Neural progenitor cell (in vitro differentiated cells): ENCODE data around the gene ARHGAP21. TPM values are rescaled to one million over a fixed set of nuclear protein-coding genes. Genes with fewer than 3 reads are reported as not detected.

Experiments used
- DNase-seq: peaks from one replicate; pipeline ENCODE4 v3.0.0-alpha.2; 2016; ENCODE audit warnings: low spot score
- H2AFZ ChIP-seq: fragments of 200-600 bp; sonication (generic); replicated peaks from 2 replicates; pipeline ENCODE4 v1.6.1; 2016; ENCODE audit warnings: antibody characterized with exemption
- H3F3A ChIP-seq: fragments of 200-600 bp; sonication (generic); 2 replicates; pipeline ENCODE4 v1.6.1; 2016; ENCODE audit warnings: antibody characterized with exemption, low read depth
- H3K27ac ChIP-seq: fragments of 200-600 bp; sonication (generic); 2 replicates; pipeline ENCODE4 v1.5.1; 2016; ENCODE audit warnings: mild to moderate bottlenecking
- H3K27me3 ChIP-seq: fragments of 200-600 bp; sonication (generic); 2 replicates; pipeline ENCODE4 v1.6.1; 2016; ENCODE audit warnings: mild to moderate bottlenecking, moderate library complexity
- H3K36me3 ChIP-seq: fragments of 200-600 bp; sonication (generic); 2 replicates; pipeline ENCODE4 v1.5.1; 2016
- H3K4me1 ChIP-seq: fragments of 200-600 bp; sonication (generic); 2 replicates; pipeline ENCODE4 v1.6.1; 2016; ENCODE audit warnings: mixed run types
- H3K4me2 ChIP-seq: fragments of 200-600 bp; sonication (generic); 2 replicates; pipeline ENCODE4 v1.6.1; 2016
- H3K4me3 ChIP-seq: fragments of 200-600 bp; sonication (generic); 2 replicates; pipeline ENCODE4 v1.5.1; 2016
- H3K79me2 ChIP-seq: fragments of 200-600 bp; sonication (generic); 2 replicates; pipeline ENCODE4 v1.6.1; 2016; ENCODE audit warnings: low read depth
- H3K9ac ChIP-seq: fragments of 200-600 bp; sonication (generic); 2 replicates; pipeline ENCODE4 v1.6.1; 2016
- H3K9me3 ChIP-seq: fragments of 200-600 bp; sonication (generic); 2 replicates; pipeline ENCODE4 v1.5.1; 2016; ENCODE audit warnings: low read depth
- H4K20me1 ChIP-seq: fragments of 200-600 bp; sonication (generic); 2 replicates; pipeline ENCODE4 v1.6.1; 2016; ENCODE audit warnings: low read depth
- H3K27ac Mint-ChIP-seq: 3 replicates; pipeline ENCODE4 v1.8.0; 2021; ENCODE audit warnings: mixed read lengths
- H3K27me3 Mint-ChIP-seq: 2 replicates; pipeline ENCODE4 v1.8.0; 2022; ENCODE audit warnings: low read depth, mild to moderate bottlenecking, inconsistent platforms, moderate library complexity, mixed read lengths; ENCODE audit not compliant: insufficient read depth
- H3K36me3 Mint-ChIP-seq: 3 replicates; pipeline ENCODE4 v1.8.0; 2021; ENCODE audit warnings: mixed read lengths
- H3K4me1 Mint-ChIP-seq: 3 replicates; pipeline ENCODE4 v1.8.0; 2021; ENCODE audit warnings: mixed read lengths
- H3K4me3 Mint-ChIP-seq: 3 replicates; pipeline ENCODE4 v1.8.0; 2021; ENCODE audit warnings: mild to moderate bottlenecking, moderate library complexity, mixed read lengths
- H3K9me3 Mint-ChIP-seq: 3 replicates; pipeline ENCODE4 v1.8.0; 2020; ENCODE audit warnings: mixed read lengths
- EZH2 ChIP-seq: fragments of 200-600 bp; sonication (generic); IDR thresholded peaks from 2 replicates; pipeline ENCODE4 v1.6.1; 2017; ENCODE audit warnings: antibody characterized with exemption, mild to moderate bottlenecking, moderate library complexity
- EZH2phosphoT487 ChIP-seq: fragments of 200-600 bp; sonication (generic); IDR thresholded peaks from 2 replicates; pipeline ENCODE4 v1.6.1; 2017; ENCODE audit warnings: antibody characterized with exemption
- total RNA-seq: library from RNA; depleted of rRNA; stranded (reverse); fragments of >200 nt; gene quantifications from 2 replicates; pipeline ENCODE4 v1.2.3, GENCODE V29; 2015; ENCODE audit warnings: low replicate concordance
- TF ChIP-seq, protein P1 (sequence below): fragments of 200-600 bp; sonication (generic); IDR thresholded peaks from 2 replicates; pipeline ENCODE4 v1.5.1; 2017; ENCODE audit warnings: antibody characterized with exemption, mild to moderate bottlenecking

ARHGAP21 gene
- total RNA-seq, 1 donor from 2014 or later: 65.7 TPM

DNA sequence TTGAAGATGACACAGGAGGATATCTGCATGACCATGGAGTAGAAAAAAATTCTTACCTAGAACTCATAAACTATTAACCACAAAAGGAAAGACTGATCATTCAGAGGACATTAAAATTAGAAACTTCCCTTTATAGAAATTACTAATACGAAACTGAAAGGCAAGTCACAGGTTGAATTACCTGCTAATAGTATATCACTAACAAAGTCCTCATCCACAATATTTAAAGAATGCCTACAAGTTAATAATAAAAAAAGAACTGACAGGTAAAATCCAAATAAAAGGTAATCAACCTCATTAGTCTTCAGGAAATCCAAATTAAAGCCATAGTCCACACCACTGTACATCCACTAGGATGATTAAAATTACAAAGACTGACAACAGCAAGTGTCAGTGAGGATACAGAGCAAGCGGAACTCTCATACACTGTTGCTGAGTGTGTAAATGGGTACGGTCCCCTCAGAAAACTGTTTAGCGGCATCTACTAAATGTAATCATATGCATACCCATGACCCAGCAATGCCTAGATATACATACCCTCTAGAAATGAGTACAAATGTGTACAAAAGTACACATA is 71.2 kb downstream of the ARHGAP21 start:
- Histone ChIP-seq H3K79me2 (no peaks in the 10 kb centered on the region), H3F3A (no peaks in the 10 kb centered on the region), H3K4me3 (no peak overlapping the region), H3K9ac (no peak overlapping the region), H3K27me3 (no peaks in the 10 kb centered on the region), H3K4me2 (no peak overlapping the region), H3K9me3 (no peaks in the 10 kb centered on the region), H2AFZ (no peak overlapping the region), H3K27ac (no peak overlapping the region), H3K36me3 (no peaks in the 10 kb centered on the region), H4K20me1 (no peaks in the 10 kb centered on the region), H3K4me1 (no peaks in the 10 kb centered on the region)
- H3K36me3 Mint-ChIP-seq: peaks cover 31% of the 10 kb centered on the region
- H3K4me3 Mint-ChIP-seq: no peak overlapping the region
- H3K4me1 Mint-ChIP-seq: no peaks in the 10 kb centered on the region
- H3K27me3 Mint-ChIP-seq: peaks cover 2% of the 10 kb centered on the region
- TF ChIP-seq, protein P1, sequence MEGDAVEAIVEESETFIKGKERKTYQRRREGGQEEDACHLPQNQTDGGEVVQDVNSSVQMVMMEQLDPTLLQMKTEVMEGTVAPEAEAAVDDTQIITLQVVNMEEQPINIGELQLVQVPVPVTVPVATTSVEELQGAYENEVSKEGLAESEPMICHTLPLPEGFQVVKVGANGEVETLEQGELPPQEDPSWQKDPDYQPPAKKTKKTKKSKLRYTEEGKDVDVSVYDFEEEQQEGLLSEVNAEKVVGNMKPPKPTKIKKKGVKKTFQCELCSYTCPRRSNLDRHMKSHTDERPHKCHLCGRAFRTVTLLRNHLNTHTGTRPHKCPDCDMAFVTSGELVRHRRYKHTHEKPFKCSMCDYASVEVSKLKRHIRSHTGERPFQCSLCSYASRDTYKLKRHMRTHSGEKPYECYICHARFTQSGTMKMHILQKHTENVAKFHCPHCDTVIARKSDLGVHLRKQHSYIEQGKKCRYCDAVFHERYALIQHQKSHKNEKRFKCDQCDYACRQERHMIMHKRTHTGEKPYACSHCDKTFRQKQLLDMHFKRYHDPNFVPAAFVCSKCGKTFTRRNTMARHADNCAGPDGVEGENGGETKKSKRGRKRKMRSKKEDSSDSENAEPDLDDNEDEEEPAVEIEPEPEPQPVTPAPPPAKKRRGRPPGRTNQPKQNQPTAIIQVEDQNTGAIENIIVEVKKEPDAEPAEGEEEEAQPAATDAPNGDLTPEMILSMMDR: no peak
- TF ChIP-seq EZH2phosphoT487: no peak
- TF ChIP-seq EZH2: no peak
- H3K9me3 Mint-ChIP-seq: peaks cover 14% of the 10 kb centered on the region
- DNase-seq: no peak
- no peak overlapping the region for H3K27ac Mint-ChIP-seq

DNA sequence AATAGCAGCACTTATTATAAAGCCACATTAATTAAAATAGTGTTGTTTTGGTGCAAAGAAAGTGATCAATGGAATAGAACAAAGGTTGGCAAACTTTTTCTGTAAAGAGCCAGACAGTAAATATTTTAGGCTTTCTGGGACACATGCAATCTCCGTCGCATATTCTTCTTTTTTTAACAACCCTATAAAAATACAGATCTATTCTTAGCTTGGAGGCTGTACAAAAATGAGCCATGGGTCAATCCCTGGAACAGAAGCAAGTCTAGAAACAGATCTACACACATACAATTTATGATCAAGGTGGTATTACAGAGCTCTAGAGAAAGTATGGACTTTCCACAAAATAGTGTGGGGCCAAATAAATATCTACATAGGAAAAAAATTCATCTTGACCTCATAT is 71.8 kb downstream of the ARHGAP21 start:
- Mint-ChIP-seq H3K36me3 (peaks cover 31% of the 10 kb centered on the region), H3K27me3 (peaks cover 2% of the 10 kb centered on the region), H3K9me3 (peaks cover 14% of the 10 kb centered on the region), H3K4me3 (no peak overlapping the region), H3K27ac (no peak overlapping the region), H3K4me1 (no peaks in the 10 kb centered on the region)
- no peak overlapping the region for H2AFZ ChIP-seq
- TF ChIP-seq, protein P1: no peak
- TF ChIP-seq EZH2phosphoT487 (no peak), EZH2 (no peak)
- H3F3A ChIP-seq: no peaks in the 10 kb centered on the region
- no peak overlapping the region for H3K4me3 ChIP-seq
- no peak overlapping the region for H3K27ac ChIP-seq
- no peak overlapping the region for H3K9ac ChIP-seq
- no peaks in the 10 kb centered on the region for H4K20me1 ChIP-seq
- H3K4me2 ChIP-seq: no peak overlapping the region
- no peak for DNase-seq
- H3K27me3 ChIP-seq: no peaks in the 10 kb centered on the region
- H3K4me1 ChIP-seq: no peaks in the 10 kb centered on the region
- H3K36me3 ChIP-seq: no peaks in the 10 kb centered on the region
- H3K9me3 ChIP-seq: no peaks in the 10 kb centered on the region
- H3K79me2 ChIP-seq: no peaks in the 10 kb centered on the region

GRCh38 chr10:24650669-24651391 is 72.9 kb downstream of the ARHGAP21 start:
- peaks cover 31% of the 10 kb centered on the region for H3K36me3 Mint-ChIP-seq
- Histone ChIP-seq H2AFZ (no peak overlapping the region), H3K36me3 (no peaks in the 10 kb centered on the region), H3F3A (no peaks in the 10 kb centered on the region), H3K79me2 (no peaks in the 10 kb centered on the region), H3K4me2 (no peak overlapping the region), H3K27me3 (no peaks in the 10 kb centered on the region), H3K4me1 (no peaks in the 10 kb centered on the region), H3K4me3 (no peak overlapping the region), H3K9me3 (no peaks in the 10 kb centered on the region), H3K9ac (no peak overlapping the region), H4K20me1 (no peaks in the 10 kb centered on the region), H3K27ac (no peak overlapping the region)
- no peak for DNase-seq
- no peak for TF ChIP-seq EZH2phosphoT487
- TF ChIP-seq, protein P1: no peak
- TF ChIP-seq EZH2: no peak
- H3K9me3 Mint-ChIP-seq: peaks cover 14% of the 10 kb centered on the region
- H3K27me3 Mint-ChIP-seq: peaks cover 2% of the 10 kb centered on the region
- H3K27ac Mint-ChIP-seq: no peak overlapping the region
- no peaks in the 10 kb centered on the region for H3K4me1 Mint-ChIP-seq
- no peak overlapping the region for H3K4me3 Mint-ChIP-seq
